CD1c-positive myeloid dendritic cell (primary cell): Measurements from ENCODE around the gene SGTB.
"Not testable (repeated sequence)": the region's sequence is repeated elsewhere in the genome, so short reads cannot be mapped to it uniquely, and the experiment has no call there.

Experiments
- DNase-seq: peaks from one replicate; pipeline ENCODE4 v3.0.0-alpha.2; 2016; ENCODE audit errors: extremely low spot score

The SGTB gene

DNA sequence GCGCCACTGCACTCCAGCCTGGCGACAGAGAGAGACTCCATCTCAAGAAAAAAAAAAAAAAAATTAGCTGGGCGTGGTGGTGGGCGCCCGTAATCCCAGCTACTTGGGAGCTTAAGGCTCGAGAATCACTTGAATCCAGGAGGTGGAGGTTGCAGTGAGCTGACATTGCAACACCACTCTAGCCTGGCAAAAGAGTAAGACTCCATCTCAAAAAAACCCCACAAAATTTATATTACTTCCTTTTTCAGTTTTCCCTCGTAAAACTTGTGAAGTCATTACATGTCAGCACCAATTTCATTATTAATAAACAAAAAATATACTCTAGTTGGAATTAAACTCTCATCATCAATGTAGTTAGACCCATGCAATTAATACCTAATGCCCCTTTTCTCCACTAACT, 53.2 kb downstream of the SGTB start:
- DNase-seq: no peak

DNA sequence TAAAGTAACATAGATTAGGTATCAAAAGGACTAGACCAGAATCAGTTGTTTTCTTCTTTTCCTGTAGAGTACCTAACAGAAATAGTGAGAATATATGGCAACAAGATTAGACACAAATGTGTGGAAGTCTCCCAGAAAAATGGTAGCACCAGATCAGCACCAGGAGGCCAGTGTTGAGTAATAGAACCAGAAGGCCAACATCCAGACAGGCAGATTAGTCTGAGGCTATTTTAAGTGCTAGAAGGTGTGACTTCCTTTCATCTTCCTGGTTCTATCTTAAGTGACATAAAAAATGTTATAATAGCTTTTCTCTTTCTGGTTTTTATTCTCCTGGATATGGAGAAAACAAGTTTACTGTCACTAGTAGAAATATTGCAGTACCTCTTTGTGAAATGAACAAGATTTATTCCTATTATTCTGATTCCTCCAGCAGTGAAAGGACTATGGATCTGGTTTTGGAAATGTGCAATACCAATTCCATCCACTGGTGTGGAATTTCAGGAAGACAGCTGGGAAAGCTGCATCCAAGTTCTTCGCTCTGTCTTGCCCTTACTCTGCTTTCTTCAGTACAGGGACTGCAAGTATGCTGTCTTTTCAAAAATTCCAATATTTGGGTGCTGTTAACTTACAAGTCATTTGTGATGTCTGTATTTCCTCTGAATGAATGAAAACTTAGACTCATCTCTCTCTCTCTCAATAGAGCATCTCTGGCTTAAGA, 57.9 kb downstream of the SGTB start:
- DNase-seq: no peak

DNA sequence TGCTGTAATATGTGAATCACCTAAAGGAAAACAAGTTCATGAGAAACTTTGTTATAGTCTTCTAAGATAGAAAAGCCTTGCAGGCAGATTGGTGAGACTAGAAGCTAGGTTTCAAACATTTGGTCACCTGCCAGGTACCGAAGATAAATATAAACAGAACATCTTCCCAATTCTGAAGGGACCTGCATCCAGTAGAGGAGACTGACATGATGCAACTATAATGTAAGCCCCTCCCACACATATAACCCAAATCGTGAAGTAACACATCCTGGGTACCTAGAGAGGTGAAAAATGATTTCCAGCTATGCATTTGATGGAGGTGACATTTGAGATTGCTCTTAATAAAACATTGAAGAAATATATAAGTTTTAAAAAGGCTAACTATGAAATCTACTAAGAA, 67.2 kb downstream of the SGTB start:
- no peak for DNase-seq

DNA sequence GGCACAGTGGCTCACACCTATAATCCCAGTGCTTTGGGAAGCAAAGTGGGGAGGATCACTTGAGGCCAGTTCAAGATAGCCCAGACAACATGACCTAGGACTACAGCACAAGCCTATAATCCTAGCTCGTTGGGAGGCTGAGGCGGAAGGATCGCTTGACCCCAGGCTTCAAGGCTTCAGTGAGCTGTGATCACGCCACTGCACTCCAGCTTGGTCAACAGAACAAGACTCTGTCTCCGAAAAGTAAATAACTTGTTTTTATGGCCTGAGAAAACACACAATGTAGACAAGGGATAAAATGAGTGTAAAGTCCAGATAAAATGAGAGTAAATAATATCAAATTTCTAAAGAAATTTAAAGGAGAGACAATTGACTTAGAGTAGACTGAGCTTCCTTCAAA, 70.8 kb downstream of the SGTB start:
- DNase-seq: no peak

DNA sequence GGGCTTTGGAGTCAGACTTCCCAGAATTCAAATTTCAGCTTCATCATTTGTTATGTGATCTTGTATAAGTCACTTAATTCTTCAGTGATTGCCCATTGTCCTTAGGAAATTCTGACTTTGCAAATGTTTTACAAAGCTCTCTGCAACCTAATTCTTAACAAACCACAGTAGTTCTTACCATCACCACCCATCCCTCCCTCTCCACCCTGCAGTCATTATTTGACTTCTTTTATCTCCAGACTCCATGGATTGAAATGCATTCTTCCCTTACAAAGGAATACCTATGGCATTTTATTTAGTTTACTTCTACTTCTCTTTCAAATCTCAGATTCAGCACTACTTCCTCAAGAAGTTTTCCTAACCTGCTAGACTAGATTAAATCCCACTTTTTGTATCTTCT, 74.0 kb downstream of the SGTB start:
- DNase-seq: no peak

DNA sequence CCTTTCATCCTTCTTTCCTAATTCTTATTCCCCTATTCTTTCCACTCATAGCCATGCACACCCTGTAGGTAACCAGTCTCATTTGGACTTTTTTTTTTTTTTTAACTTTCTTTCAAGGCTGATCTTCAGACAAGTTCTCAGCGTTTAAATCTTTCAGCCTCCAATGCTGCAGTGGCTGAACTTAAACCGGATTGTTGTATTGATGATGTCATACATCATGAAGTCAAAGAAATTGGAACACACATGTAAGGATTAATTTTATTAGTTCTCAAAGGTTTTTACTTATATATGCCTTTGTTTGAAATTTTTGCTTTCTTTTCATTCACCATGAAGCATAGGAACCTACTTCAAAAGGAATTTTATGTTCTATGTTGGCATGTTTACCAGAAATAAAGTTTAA, 75.0 kb downstream of the SGTB start:
- no peak for DNase-seq

DNA sequence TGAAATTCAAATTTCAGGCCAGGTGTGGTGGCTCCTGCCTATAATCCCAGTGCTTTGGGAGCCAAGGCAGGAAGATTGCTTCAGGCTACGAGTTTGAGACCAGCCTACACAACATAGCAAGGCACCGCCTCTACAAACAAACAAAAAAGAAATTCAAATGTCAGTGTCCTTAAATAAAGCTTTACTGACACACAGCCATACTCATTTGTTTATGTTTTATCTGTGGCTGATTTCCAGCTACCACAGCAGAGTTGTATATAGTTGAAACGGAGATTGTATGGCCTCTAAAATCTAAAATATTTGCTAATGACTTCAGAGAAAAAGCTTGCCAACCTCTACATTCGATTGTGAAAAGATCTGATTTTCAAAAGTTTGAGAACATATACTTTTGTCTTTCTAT, 81.7 kb downstream of the SGTB start:
- DNase-seq: no peak

DNA sequence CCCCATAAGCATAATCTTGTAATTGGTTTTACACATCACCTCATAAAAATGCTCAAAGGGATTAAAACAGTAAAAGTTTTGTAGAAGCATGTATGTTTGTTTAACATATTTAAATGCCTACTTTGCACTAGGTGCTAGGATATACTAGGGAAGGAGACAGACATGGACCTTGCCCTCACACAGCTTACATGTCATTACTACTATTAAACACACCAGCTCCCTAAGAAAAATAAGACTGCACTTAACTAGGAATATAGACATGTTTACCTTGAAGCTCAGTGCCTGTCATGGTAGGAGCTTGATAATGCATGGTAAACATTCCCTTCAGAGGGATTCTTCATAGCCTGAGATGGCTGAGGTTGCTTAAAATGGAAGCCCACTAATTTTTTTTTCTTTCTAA, 90.9 kb downstream of the SGTB start:
- no peak for DNase-seq

DNA sequence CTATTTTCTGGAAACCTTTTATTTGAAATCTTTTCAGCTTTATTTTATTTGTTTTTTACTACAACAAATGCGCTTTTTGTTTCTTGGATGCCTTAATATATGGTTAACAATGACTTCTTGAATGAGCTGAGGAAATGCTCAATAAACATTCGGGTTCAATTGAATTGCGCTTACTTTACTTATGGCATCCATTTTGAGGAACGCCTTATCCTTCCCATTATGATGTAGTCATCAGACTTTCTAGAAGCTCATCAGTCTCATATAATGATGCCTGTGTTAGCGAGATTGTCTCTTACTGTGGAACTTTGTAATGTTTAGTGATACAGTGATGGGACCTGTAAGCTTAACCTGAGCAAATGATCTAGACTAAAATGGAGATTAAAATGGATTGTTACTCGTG, 96.2 kb downstream of the SGTB start:
- no peak for DNase-seq

DNA sequence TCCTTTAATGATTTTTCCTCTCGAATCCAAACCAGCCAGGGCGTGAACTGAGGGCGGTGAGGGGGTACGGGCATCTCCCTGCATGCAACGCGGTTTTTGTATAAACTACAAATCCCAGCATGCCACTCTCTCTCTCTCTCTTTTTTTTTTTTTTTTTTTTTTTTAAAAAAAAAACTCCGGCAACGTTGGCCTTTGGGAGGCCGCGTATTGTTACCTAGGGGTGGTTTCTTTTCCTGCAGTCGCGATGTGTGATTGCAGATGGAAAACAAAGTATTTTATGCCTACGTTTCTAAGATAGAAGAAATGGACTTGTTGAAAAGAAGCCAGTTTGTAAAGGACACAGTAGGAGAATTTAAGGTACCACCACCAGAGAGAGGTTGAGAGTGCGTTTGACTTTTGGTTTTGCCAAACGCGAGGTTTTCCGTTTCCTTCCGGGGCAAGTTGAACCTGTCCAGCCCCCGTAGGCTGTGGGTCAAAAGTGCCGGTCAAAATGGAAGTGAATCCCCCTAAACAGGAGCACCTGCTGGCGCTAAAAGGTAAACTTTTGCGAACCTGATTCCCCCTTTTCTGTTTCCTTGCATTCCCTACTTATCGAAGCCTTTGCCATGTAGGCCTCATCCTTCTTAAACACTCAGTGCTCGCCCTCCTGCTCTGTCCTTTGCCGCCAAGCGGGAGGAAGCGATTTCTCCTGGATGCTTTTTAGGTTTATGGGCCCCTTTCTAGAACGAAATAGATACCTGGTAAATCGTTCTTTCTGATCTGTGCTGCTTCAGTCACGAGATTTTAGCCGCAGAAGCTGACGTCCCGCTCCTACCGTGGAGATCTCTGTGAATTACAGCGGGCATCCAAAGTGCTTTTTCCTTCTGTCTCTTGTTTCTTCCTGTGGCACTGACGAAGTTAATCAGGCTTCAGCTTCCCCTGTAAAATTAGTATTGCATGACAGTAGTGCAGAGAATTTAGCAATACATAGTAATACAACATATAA, 97.0 kb downstream of the SGTB start, which contains the start of the genes SHLD3 and TRAPPC13:
TSS of gene SHLD3 (plus strand) at position 457 of the 985 bp plus-strand sequence. CDS start 4,561 bp downstream, outside the sequence.
TSS of gene TRAPPC13 (plus strand) at position 457 of the 985 bp plus-strand sequence. CDS start at position 491, 34 bp downstream.
- DNase-seq: peak; percentile 92

DNA sequence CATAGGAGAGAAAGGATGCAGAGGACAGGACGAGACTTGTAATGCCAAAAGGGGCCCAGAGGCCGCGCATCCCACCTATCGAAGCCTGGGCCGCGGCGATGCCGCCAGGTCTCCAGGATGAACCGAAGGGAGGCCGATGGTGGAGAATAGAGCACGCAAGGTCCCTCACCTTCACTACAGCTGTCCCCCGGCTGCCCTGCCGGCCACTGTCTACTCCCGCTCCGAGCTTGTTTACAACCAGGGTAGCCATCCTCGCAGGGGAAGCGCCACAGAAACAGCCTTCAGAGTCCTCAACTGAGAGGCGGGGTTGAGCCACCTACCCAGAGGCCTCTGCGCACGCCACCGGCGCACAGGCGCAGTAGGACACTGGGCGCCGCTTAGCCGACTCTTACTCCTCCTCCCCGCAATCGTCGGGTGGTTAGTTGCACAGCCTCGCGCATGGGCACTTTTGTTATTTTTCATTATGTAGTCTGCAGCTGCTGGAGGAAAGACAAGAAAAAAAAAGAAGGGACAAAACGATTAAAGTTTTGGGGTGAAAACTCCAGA, 97.8 kb downstream of the SGTB start, which contains the start of gene TRIM23:
TSS of gene TRIM23 (minus strand) at position 309 of the 546 bp plus-strand sequence. CDS start at position 250, 59 bp downstream.
- DNase-seq: peak; percentile 97

DNA sequence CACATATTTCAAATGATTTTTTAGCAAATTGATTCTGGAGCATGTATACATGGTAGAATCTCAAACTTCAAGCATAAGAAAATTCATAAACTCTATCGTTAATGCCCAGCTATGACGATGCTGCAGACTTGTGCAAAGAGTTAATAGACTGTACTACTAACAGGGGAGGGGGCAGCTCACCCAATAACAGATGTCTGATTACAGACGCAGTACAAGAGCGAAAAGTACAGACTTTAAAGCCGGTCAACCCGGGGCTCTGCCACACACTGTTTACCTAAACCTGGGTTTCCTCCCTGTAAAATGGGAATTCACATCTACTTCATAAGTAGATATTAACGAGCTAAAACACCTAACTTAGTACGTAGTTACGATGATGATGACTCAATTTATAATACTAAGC, 98.4 kb downstream of the SGTB start:
- DNase-seq: no peak

DNA sequence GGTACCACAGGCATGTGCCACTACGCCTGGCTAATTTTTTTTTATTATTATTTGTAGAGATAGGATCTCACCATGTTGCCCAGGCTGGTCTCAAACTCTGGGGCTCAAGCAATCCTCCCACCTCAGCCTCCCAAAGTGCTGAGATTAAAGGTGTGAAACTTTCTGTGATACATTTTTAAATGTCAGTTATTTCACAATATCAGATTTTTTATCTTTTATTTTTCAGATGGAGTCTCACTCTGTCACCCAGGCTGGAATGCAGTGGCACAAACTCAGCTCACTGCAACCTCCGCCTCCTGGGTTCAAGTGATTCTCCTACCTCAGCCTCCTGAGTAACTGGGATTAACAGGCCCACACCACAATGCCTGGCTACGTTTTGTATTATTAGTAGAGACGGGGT, 99.9 kb downstream of the SGTB start:
- not testable (repeated sequence) for DNase-seq

DNA sequence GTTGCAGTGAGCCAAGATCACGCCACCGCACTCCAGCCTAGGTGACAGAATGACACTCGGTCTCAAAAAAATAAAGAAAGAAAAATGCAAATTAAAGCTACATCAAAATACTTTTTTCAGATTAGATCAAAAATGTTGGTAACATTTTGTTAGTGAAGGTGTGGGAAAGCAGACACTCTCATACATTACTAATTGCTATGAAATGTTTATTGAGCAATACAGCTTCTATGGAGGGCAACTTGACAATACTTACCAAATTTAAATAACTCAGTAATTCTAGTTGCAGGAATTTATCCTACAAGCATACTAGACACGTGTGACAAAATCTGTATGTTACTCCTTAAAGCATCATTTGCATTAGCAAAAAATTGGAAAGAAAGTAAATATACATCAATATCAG, 101.9 kb downstream of the SGTB start:
- no peak for DNase-seq
